GM23338 (cell line): Measurements from ENCODE around the gene CTNNA2.

Experiments
- CREB1 ChIP-seq: fragments of 250-450 bp; sonication (Bioruptor Pico); IDR thresholded peaks from 2 replicates; pipeline ENCODE4 v1.5.0; 2020; ENCODE audit warnings: low read depth, mild to moderate bottlenecking, moderate library complexity
- ETS1 ChIP-seq: IDR thresholded peaks from 2 replicates; pipeline ENCODE4 v1.6.1; 2016; ENCODE audit warnings: antibody characterized with exemption
- EZH2 ChIP-seq: fragments of 200-600 bp; sonication (generic); IDR thresholded peaks from one replicate; pipeline ENCODE4 v1.8.0; 2017; ENCODE audit warnings: antibody characterized with exemption, mild to moderate bottlenecking, low read depth; ENCODE audit not compliant: unreplicated experiment
- EZH2phosphoT487 ChIP-seq: fragments of 200-600 bp; sonication (generic); IDR thresholded peaks from one replicate; pipeline ENCODE4 v1.8.1; 2018; ENCODE audit warnings: antibody characterized with exemption; ENCODE audit not compliant: unreplicated experiment
- JUNB ChIP-seq: IDR thresholded peaks from one replicate; pipeline ENCODE4 v1.6.1; 2016; ENCODE audit warnings: antibody characterized with exemption; ENCODE audit not compliant: unreplicated experiment
- NANOG ChIP-seq: IDR thresholded peaks from 2 replicates; pipeline ENCODE4 v1.6.1; 2016; ENCODE audit warnings: antibody characterized with exemption, borderline replicate concordance
- POLR2AphosphoS5 ChIP-seq: IDR thresholded peaks from 2 replicates; pipeline ENCODE4 v1.6.1; 2016; ENCODE audit warnings: antibody characterized with exemption, low read depth
- STAT1 ChIP-seq: IDR thresholded peaks from one replicate; pipeline ENCODE4 v1.6.1; 2016; ENCODE audit warnings: antibody characterized with exemption; ENCODE audit not compliant: unreplicated experiment
- ZNF114 ChIP-seq: fragments of 250-450 bp; sonication (Bioruptor Pico); IDR thresholded peaks from 2 replicates; pipeline ENCODE4 v1.5.0; 2020; ENCODE audit warnings: mild to moderate bottlenecking, moderate library complexity
- ZNF331 ChIP-seq: fragments of 250-450 bp; sonication (Bioruptor Pico); IDR thresholded peaks from 2 replicates; pipeline ENCODE4 v1.5.0; 2020; ENCODE audit warnings: low read depth, mild to moderate bottlenecking, moderate library complexity
- TF ChIP-seq, protein P1 (sequence below), 2 experiments: fragments of 200-600 bp in 1 of 2; sonication (generic) in 1 of 2; conservative IDR thresholded peaks; 2 replicates each; pipeline versions ENCODE4 v1.5.1 to v1.6.1; 2016 to 2017; ENCODE audit warnings: antibody characterized with exemption in 2 of 2, low read depth in 2 of 2, mild to moderate bottlenecking in 2 of 2, moderate library complexity in 1 of 2
- TF ChIP-seq, protein P2 (sequence below): IDR thresholded peaks from one replicate; pipeline ENCODE4 v1.6.1; 2018; ENCODE audit warnings: antibody characterized with exemption; ENCODE audit not compliant: unreplicated experiment

DNA sequence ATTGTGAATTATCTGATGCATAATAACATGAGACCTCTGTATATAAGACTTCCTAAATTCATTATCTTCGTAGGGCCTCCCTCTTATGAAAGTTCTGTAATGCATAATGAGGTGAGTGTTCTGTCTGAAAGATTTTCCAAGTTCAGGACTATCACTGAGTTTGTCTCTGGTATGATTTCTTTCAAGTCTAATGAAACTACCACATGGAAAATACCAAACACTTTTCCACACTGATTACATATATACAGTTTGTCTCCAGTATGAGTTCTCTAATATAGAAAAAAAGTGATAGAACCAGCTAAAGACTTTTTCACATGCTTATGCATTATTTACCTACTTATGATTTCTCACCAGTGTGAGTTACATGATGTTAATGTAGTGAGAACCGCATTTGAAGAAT is 34.7 kb downstream of the CTNNA2 start:
- no peak for TF ChIP-seq POLR2AphosphoS5
- TF ChIP-seq, protein P1, sequence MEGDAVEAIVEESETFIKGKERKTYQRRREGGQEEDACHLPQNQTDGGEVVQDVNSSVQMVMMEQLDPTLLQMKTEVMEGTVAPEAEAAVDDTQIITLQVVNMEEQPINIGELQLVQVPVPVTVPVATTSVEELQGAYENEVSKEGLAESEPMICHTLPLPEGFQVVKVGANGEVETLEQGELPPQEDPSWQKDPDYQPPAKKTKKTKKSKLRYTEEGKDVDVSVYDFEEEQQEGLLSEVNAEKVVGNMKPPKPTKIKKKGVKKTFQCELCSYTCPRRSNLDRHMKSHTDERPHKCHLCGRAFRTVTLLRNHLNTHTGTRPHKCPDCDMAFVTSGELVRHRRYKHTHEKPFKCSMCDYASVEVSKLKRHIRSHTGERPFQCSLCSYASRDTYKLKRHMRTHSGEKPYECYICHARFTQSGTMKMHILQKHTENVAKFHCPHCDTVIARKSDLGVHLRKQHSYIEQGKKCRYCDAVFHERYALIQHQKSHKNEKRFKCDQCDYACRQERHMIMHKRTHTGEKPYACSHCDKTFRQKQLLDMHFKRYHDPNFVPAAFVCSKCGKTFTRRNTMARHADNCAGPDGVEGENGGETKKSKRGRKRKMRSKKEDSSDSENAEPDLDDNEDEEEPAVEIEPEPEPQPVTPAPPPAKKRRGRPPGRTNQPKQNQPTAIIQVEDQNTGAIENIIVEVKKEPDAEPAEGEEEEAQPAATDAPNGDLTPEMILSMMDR (conservative IDR thresholded peaks at IDR 0.05; ENCODE audit: low read depth in 2 of 2), result no peak
- TF ChIP-seq EZH2phosphoT487, result no peak
- no peak for TF ChIP-seq EZH2
- no peak for TF ChIP-seq NANOG
- TF ChIP-seq, protein P2, sequence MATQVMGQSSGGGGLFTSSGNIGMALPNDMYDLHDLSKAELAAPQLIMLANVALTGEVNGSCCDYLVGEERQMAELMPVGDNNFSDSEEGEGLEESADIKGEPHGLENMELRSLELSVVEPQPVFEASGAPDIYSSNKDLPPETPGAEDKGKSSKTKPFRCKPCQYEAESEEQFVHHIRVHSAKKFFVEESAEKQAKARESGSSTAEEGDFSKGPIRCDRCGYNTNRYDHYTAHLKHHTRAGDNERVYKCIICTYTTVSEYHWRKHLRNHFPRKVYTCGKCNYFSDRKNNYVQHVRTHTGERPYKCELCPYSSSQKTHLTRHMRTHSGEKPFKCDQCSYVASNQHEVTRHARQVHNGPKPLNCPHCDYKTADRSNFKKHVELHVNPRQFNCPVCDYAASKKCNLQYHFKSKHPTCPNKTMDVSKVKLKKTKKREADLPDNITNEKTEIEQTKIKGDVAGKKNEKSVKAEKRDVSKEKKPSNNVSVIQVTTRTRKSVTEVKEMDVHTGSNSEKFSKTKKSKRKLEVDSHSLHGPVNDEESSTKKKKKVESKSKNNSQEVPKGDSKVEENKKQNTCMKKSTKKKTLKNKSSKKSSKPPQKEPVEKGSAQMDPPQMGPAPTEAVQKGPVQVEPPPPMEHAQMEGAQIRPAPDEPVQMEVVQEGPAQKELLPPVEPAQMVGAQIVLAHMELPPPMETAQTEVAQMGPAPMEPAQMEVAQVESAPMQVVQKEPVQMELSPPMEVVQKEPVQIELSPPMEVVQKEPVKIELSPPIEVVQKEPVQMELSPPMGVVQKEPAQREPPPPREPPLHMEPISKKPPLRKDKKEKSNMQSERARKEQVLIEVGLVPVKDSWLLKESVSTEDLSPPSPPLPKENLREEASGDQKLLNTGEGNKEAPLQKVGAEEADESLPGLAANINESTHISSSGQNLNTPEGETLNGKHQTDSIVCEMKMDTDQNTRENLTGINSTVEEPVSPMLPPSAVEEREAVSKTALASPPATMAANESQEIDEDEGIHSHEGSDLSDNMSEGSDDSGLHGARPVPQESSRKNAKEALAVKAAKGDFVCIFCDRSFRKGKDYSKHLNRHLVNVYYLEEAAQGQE, result no peak
- no peak for TF ChIP-seq JUNB
- TF ChIP-seq ZNF331, result no peak
- no peak for TF ChIP-seq ETS1
- no peak for TF ChIP-seq CREB1 (CRISPR knock-in tag)
- TF ChIP-seq ZNF114 (CRISPR knock-in tag), result no peak
- no peak for TF ChIP-seq STAT1
